ENCODE results near the gene PRDM2. TPM values are rescaled to one million over a fixed set of nuclear protein-coding genes. Genes with fewer than 3 reads are reported as not detected.

Gene PRDM2
- total RNA-seq, 1 donor from 2014 or later = 55.2 TPM

DNA sequence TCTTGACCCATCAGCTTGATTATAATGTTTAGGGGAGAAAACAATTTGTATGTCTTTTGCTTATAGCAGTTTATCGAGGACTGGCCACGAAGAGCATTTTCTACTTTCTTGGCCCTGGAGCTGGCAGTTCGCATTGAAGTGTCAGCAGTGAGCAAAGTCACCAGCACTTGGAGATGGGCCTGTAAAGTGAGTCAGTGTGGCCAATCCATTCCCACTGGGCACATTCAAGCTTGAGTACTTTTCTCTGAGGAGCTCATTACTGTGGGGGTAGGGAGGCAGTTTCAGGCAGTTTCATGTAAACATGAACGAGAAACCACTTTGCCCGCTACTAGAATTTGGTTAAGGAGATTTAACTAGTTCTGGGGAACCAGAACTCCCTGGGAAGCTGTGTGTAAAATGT, 164.8 kb downstream of the PRDM2 start:
- Mint-ChIP-seq H3K36me3 (ENCODE audit: low read depth) (no peaks in the 10 kb centered on the region), H3K4me1 (no peaks in the 10 kb centered on the region), H3K27me3 (ENCODE audit: low read depth) (peaks cover 9% of the 10 kb centered on the region), H3K4me3 (no peak overlapping the region), H3K27ac (ENCODE audit: unreplicated experiment) (no peak overlapping the region), H3K9me3 (no peaks in the 10 kb centered on the region)
- no peak for DNase-seq (ENCODE audit: low read depth, low spot score)
- TF ChIP-seq CTCF (conservative IDR thresholded peaks at IDR 0.05) = no peak

DNA sequence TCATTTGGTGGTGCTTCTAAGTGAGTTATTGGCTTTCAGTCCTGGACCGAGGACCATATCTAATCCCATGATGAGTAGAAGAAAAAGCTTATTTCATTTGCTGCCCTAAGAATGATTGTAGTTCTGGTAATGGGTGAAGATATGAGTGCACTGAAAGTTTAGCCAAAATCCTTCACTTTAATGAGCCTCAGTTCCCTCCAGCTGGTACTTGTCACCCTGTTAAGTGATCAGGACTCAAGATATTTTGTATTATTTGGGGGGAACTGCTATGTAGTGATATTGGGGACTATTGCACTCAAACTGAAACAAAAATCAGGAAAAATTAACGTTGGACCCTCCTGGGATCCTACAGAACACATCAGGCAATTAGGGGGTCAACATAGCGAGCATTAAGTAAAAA, 165.9 kb downstream of the PRDM2 start:
- TF ChIP-seq CTCF (conservative IDR thresholded peaks at IDR 0.05) = no peak
- Mint-ChIP-seq H3K4me1 (no peaks in the 10 kb centered on the region), H3K27ac (ENCODE audit: unreplicated experiment) (no peak overlapping the region), H3K4me3 (no peak overlapping the region), H3K9me3 (no peaks in the 10 kb centered on the region), H3K27me3 (ENCODE audit: low read depth) (peaks cover 5% of the 10 kb centered on the region), H3K36me3 (ENCODE audit: low read depth) (no peaks in the 10 kb centered on the region)
- no peak for DNase-seq (ENCODE audit: low read depth, low spot score)

DNA sequence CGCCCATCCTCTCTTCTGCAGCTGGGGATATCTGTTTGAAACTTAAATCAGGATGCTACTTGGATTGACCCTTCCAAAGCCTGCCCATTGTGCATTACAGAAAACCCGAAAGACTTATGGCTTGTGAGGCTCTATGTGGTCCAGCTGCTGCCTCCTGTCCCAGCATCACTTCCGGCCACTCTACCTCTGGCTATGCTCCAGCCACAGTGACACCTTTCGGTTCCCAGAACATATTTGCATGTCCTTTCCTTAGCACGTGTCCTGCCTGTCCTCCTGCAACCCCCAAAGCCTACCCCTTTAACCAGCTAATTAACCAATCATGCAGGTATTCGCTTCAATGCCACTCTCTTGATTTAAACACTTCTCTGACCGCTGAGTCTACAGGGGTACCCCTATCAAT, 167.6 kb downstream of the PRDM2 start:
- H3K36me3 Mint-ChIP-seq (ENCODE audit: low read depth) = no peaks in the 10 kb centered on the region
- no peak overlapping the region for H3K4me3 Mint-ChIP-seq
- H3K27me3 Mint-ChIP-seq (ENCODE audit: low read depth) = peaks cover 3% of the 10 kb centered on the region
- no peak for TF ChIP-seq CTCF (conservative IDR thresholded peaks at IDR 0.05)
- H3K27ac Mint-ChIP-seq (ENCODE audit: unreplicated experiment) = no peak overlapping the region
- peaks cover 7% of the 10 kb centered on the region for H3K4me1 Mint-ChIP-seq
- peaks cover 6% of the 10 kb centered on the region for H3K9me3 Mint-ChIP-seq
- DNase-seq (ENCODE audit: low read depth, low spot score) = no peak

- Mint-ChIP-seq H3K4me1 (peaks cover 14% of the 10 kb centered on the region), H3K27me3 (ENCODE audit: low read depth) (peaks cover 3% of the 10 kb centered on the region), H3K27ac (ENCODE audit: unreplicated experiment) (no peak overlapping the region), H3K9me3 (peaks cover 6% of the 10 kb centered on the region), H3K36me3 (ENCODE audit: low read depth) (no peaks in the 10 kb centered on the region), H3K4me3 (no peak overlapping the region)
- DNase-seq (ENCODE audit: low read depth, low spot score) = no peak
- no peak for TF ChIP-seq CTCF (conservative IDR thresholded peaks at IDR 0.05)
Measured at GRCh38 chr1:13869172-13869797, 169.3 kb downstream of the PRDM2 start.

GRCh38 chr1:13871413-13871812, 171.4 kb downstream of the PRDM2 start:
- Mint-ChIP-seq H3K9me3 (peaks cover 8% of the 10 kb centered on the region), H3K4me3 (no peak overlapping the region), H3K4me1 (peaks cover 14% of the 10 kb centered on the region), H3K27me3 (ENCODE audit: low read depth) (peaks cover under 1% of the 10 kb centered on the region), H3K36me3 (ENCODE audit: low read depth) (no peaks in the 10 kb centered on the region), H3K27ac (ENCODE audit: unreplicated experiment) (no peak overlapping the region)
- DNase-seq (ENCODE audit: low read depth, low spot score) = no peak
- TF ChIP-seq CTCF (conservative IDR thresholded peaks at IDR 0.05) = no peak

All from neural crest cell (in vitro differentiated cells).